ENCODE results near the gene STK38L.

STK38L gene

GRCh38 chr12:27243804-27244688, at the start of gene STK38L:
STK38L (plus strand) TSS chr12:27244286; CDS start chr12:27297721, 53,435 bp downstream.
- DNase-seq (ENCODE audit: low spot score): peak; percentile 98

- no peak for DNase-seq (ENCODE audit: low spot score)
Observed at GRCh38 chr12:27194644-27195043, 49.4 kb upstream of the STK38L start.

DNA sequence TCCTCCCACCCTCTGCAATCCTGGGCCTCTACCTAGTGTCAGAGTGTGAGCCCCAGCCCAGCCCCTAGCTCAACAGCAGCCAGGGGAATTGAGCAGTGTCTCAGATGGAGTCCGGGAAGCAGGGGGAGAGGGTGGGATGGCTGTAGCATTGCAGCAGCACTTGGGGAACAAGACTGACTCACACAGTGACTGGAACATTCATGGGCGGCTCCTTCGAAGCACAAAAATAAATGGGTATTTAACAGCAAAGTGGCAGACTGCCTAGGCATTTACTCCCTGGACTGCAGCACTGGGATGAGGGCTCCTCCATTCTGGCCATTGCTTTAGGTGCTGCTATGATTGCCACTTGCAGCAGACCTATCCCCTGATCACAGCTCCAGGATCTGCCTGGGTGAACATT, 46.0 kb upstream of the STK38L start:
- DNase-seq (ENCODE audit: low spot score): peak; percentile 57

DNA sequence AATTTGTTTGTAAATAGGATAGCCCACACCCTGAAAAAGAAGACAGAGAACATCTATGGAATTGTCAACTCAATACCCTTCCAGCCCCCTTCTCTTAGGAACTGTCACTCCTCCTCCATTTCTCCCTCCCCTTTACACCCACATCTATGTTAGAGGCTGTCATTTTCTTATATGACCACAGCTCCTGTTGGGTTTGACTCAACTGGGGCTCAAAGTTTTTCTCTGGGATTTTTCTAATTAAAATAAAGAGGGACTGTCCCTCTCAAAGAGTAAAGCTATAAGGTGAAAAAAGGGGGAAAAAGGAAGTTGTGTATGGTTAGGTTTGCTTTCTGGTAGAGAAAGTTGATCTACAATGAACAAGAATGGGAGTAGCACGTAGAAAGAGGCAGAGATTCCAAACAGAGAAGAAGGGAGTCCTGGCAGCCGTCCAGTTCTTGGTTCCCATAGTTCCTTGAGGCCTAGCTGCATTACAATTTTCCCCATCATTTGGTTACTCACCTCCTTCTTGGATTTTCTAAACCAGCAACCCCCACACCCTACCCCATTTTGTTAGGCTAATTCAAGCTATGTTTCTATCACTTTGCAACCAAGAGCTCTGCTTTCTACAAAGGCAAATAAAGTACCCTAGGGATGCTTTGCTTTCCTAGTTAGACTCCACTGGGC, 44.3 kb upstream of the STK38L start:
- no peak for DNase-seq (ENCODE audit: low spot score)

GRCh38 chr12:27201169-27201568, 42.9 kb upstream of the STK38L start:
- DNase-seq (ENCODE audit: low spot score): no peak

DNA sequence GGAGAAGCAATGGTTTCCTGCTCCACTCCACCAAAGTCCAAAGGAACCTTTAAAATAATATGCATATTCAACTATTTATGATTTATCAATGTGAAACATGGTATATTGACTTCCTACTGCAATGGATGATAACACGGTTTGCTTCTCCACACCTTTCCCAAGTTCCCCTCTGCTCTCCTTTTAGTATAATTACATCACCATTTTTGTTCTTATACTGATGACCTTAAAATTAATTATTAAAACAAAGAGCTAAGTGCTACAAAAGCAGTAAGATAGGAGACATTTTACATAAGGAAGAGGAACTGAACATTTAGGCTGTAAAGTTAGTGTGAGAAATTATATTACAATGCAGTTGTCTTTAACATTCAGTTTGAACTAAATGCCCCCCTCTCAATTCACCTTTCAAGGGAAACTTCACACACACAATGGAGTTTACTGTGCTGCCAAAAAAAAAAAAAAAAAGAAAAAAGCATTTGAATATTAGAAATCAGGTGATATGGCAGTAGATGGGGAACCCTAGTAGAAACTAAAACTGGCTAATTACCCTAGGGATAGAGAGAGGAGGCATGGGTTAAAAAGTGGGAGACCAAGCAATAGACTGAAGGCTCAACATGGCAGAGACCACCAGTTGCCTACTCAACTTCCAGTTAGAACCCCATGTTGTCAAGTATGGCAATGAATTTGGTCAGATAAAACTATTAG, 37.1 kb upstream of the STK38L start:
- no peak for DNase-seq (ENCODE audit: low spot score)

DNA sequence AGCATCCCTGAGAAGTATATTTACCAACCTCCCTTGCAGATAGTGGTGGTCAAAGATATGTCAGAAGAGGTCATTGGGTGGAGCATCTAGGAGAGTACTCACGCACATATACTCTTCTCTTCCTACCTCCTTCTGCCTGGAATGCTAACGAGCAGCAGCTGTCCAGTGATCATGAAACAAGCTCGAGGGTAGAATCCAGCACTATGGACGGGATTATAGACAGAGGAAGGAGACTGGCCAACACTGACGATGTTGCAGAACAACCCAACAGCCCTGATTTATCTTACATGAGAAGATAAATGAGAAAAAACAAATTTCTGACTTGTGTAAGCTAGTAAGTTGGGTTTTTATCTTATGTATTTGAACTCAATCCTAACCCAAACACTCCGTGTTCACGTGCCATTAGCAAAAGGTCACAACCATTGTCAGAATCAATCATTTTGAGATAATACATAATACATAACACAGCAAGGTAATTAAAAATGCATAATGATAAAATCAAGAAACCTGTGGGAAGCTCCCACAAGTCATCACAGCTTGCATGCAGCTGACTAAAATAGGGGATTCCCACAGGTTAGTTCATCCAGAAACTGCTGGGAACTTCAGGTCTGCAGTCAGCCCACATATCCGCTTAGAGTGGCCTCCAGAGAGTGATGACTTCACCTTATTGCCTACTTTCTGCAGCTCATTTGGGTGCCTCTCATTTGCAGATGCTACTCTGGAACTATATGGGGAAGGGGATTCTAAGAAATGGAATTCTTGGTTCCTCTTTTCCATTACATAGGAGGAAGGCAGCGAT, 36.3 kb upstream of the STK38L start:
- peak; percentile 37 for DNase-seq (ENCODE audit: low spot score)

- DNase-seq (ENCODE audit: low spot score): no peak
Observed at GRCh38 chr12:27208414-27208750, 35.7 kb upstream of the STK38L start.

DNA sequence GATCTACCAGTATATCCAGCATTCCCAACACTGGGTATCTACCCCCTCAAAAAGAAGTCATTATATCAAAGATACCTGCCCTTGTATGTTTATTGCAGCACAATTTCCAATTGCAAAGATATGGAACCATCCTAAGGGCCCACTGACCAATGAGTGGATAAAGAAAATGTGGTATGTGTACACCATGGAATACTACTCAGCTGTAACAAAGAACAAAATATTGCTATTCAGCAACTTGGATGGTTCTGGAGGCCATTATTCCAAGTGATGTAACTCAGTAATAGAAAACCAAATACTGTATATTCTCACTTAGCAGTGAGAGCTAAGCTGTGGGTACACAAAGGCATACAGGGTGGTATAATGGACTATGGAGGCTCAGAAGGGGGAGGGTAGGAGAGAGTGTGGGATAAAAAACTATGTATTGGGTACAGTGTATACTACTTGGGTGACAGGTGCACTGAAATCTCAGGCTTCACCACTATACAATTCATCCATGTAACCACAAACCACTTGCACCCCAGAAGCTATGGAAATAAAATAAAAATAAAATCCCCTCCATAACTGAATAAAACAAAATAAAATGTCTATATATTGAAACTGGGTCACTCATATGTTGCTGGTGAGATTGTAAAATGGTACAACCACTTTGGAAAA, 34.7 kb upstream of the STK38L start:
- no peak for DNase-seq (ENCODE audit: low spot score)

DNA sequence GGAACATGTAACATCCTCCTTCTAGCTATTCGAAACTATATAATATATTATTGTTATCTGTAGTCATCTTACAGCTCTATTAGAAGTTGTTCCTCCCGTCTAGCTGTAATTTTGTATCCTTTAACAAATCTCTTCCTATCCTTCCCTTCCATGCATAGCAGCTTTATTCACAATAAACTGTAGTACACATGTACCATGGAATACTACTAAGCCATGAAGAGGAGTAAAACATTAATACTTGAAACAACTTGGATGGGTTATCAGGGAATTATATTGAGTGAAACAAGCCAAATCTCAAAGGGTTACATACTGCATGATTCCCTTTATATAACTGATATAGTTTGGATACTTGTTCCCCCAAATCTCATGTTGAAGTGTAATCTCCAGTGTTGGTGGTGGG, 33.9 kb upstream of the STK38L start:
- DNase-seq (ENCODE audit: low spot score): no peak

DNA sequence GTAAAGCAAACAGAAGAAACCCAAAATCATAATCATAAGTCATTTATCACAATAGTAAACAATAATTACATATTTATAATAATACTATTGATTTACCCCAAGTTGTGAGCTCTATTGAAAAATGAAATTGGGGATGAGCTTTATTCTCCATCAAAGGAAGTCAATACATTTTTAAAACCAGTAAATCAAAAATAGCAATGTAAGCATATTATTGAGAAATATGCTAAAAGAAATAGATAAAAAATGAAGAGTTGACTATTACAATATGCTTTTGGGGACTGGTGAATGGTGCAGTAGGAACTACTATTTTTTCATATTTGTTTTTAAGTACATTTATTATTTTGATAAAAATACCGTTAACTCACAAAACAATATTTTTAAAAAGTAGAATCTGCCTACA, 31.2 kb upstream of the STK38L start:
- DNase-seq (ENCODE audit: low spot score): no peak

GRCh38 chr12:27213304-27213703, 30.8 kb upstream of the STK38L start:
- no peak for DNase-seq (ENCODE audit: low spot score)

DNA sequence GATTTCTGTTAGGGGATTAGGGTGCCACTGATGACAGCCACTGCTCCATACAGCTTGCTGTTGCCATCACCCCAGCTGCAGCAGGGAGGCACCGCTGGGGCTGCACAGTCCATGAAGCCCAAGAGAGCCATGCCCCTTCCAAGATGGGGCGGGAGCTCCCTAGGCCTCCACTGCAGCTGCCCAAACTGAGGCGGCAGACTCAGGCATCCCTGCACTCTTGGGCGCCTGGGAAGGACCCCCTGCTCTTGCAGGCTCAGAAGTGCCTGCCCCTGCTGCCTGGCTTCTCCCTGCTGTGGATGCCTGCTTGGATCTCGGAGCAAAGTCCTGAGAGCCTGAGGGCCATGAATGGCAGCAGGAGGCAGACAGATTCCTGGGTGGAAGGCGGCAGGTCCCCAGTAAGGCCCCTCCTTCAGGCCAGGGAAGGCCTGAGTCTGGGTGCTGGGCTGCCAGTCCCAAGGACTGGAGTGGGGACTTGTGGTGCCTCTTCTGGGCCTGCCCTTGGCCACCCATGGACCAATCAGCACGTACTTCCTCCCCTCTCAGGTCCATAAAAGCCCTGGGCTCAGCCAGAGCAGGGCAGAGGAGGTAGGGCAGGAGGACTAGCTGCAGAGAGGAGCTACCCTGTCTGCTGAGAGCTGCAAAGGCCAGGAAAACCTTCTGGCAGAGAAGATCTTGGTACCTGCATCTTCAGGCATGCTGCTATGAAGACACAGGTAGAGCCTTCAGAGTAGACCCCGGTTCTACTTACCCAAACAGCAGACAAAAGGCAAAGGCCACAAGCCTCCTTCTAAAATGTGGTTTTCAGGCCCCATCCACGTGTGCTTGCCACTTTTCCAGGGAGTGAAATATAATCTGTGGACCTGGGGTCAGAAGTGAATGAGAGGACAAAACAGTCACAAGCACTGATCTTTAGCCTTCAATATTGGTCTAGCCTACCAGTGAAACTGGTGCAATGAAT, 30.0 kb upstream of the STK38L start:
- no peak for DNase-seq (ENCODE audit: low spot score)

- no peak for DNase-seq (ENCODE audit: low spot score)
Observed at GRCh38 chr12:27217590-27217989, 26.5 kb upstream of the STK38L start.

- no peak for DNase-seq (ENCODE audit: low spot score)
Observed at GRCh38 chr12:27219693-27220054, 24.4 kb upstream of the STK38L start.

DNA sequence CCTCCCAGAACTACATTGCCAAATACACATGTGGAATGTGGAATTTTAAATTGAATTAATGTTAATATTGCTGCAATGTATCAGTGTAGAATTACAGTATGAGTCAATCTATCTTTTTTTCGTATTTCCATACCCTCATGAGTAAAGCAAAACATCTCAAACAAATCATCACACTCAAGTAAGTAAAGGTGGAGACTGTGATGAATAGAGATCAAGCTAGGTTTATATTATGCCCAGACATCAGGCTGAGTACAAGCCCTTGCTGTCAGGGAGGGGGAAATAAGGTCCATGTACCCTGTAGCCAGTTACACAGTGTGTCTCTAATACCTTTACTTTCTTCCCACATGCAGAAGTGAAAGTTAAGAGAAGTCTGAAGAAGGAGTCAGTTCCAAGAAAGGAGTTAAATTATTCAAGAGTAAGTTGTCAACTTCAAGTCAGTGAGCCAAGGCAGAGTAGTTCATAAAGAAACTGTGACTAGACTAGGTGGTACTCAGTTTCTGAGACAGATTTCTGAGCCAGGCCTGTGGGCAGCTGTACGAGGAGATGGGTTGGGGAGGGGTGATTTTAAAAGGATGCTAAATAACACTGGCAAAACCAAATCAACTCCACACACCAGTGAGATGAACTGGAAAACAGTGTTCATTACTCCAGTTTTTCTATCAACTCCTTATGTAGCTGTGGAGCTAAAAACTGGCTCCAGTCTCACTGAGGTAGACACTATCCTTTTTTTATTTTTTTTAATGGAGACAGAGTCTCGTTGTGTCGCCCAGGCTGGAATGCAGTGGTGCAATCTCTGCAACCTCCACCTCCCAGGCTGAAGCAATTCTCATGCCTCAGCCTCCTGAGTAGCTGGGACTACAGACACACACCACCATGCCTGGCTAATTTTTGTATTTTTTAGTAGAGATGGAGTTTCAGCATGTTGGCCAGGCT, 23.8 kb upstream of the STK38L start:
- DNase-seq (ENCODE audit: low spot score): no peak

DNA sequence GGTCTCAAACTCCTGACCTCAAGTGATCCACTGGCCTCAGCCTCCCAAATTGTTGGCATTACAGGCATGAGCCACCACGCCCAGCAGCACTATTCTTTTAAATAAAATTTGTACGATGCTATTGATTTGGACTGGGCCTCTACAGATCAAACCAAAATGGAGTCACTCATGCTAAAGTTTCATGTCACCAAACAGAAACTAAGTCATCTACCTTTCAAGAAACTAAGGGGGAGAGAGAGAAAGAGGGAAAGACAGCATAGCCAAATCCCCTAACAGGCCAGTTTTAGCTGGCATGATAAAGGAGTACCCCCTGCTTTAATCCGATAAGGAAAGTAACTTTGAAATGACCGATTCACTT, 23.1 kb upstream of the STK38L start:
- DNase-seq (ENCODE audit: low spot score): no peak

GRCh38 chr12:27221625-27222387, 22.3 kb upstream of the STK38L start:
- DNase-seq (ENCODE audit: low spot score): no peak
